ENCODE measurements around the gene SHBG.

- TF ChIP-seq CREB1 (CRISPR knock-in tag; IDR thresholded peaks at IDR 0.05; ENCODE audit: low read depth) (no peak), EZH2 (IDR thresholded peaks at IDR 0.05; ENCODE audit: low read depth, unreplicated experiment) (no peak), ETS1 (IDR thresholded peaks at IDR 0.05) (no peak)
- TF ChIP-seq, protein P1, sequence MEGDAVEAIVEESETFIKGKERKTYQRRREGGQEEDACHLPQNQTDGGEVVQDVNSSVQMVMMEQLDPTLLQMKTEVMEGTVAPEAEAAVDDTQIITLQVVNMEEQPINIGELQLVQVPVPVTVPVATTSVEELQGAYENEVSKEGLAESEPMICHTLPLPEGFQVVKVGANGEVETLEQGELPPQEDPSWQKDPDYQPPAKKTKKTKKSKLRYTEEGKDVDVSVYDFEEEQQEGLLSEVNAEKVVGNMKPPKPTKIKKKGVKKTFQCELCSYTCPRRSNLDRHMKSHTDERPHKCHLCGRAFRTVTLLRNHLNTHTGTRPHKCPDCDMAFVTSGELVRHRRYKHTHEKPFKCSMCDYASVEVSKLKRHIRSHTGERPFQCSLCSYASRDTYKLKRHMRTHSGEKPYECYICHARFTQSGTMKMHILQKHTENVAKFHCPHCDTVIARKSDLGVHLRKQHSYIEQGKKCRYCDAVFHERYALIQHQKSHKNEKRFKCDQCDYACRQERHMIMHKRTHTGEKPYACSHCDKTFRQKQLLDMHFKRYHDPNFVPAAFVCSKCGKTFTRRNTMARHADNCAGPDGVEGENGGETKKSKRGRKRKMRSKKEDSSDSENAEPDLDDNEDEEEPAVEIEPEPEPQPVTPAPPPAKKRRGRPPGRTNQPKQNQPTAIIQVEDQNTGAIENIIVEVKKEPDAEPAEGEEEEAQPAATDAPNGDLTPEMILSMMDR (conservative IDR thresholded peaks at IDR 0.05; ENCODE audit: low read depth in 2 of 2), result no peak
- TF ChIP-seq, protein P2, sequence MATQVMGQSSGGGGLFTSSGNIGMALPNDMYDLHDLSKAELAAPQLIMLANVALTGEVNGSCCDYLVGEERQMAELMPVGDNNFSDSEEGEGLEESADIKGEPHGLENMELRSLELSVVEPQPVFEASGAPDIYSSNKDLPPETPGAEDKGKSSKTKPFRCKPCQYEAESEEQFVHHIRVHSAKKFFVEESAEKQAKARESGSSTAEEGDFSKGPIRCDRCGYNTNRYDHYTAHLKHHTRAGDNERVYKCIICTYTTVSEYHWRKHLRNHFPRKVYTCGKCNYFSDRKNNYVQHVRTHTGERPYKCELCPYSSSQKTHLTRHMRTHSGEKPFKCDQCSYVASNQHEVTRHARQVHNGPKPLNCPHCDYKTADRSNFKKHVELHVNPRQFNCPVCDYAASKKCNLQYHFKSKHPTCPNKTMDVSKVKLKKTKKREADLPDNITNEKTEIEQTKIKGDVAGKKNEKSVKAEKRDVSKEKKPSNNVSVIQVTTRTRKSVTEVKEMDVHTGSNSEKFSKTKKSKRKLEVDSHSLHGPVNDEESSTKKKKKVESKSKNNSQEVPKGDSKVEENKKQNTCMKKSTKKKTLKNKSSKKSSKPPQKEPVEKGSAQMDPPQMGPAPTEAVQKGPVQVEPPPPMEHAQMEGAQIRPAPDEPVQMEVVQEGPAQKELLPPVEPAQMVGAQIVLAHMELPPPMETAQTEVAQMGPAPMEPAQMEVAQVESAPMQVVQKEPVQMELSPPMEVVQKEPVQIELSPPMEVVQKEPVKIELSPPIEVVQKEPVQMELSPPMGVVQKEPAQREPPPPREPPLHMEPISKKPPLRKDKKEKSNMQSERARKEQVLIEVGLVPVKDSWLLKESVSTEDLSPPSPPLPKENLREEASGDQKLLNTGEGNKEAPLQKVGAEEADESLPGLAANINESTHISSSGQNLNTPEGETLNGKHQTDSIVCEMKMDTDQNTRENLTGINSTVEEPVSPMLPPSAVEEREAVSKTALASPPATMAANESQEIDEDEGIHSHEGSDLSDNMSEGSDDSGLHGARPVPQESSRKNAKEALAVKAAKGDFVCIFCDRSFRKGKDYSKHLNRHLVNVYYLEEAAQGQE (IDR thresholded peaks at IDR 0.05; ENCODE audit: unreplicated experiment), result no peak
Observed at GRCh38 chr17:7676533-7676932, 46.6 kb downstream of the SHBG start.

Measured in GM23338 (cell line).